Peyer's patch (tissue), 4 donors: ENCODE data around the gene GPR141.

ENCODE experiments used
- CTCF ChIP-seq, 6 experiments: fragments of 450-650 bp in 4 of 6; fragments of 200-600 bp in 2 of 6; sonication (generic) in 1 of 6; IDR thresholded peaks; one replicate each; pipeline ENCODE4 v1.5.1; 2017 to 2019; ENCODE audit warnings: antibody characterized with exemption in 6 of 6, mild to moderate bottlenecking in 3 of 6, moderate library complexity in 1 of 6
- POLR2A ChIP-seq, 2 donors: fragments of 450-650 bp; IDR thresholded peaks; one replicate each; pipeline ENCODE4 v1.5.1; 2017; ENCODE audit warnings: antibody characterized with exemption in 2 of 2, mild to moderate bottlenecking in 2 of 2, moderate library complexity in 2 of 2

- no peak for TF ChIP-seq CTCF (IDR thresholded peaks at IDR 0.05)
- no peak for TF ChIP-seq POLR2A (IDR thresholded peaks at IDR 0.05)
Observed at GRCh38 chr7:37771801-37772200, 88.2 kb downstream of the GPR141 start.
